Measurements from ENCODE around the gene TWIST2. TPM values are rescaled to one million over a fixed set of nuclear protein-coding genes. Genes with fewer than 3 reads are reported as not detected.

Gene TWIST2
- total RNA-seq, 1 experiment from 2014 or later, result 7.1 TPM

- H3K36me3 ChIP-seq (replicated peaks; ENCODE audit: control insufficient read depth, insufficient read depth, low read length), result no peaks in the 10 kb centered on the region
- H3K4me3 ChIP-seq (ENCODE audit: insufficient read depth, low read depth, low read length), result no peak overlapping the region
- H3K27me3 ChIP-seq (ENCODE audit: control insufficient read depth, insufficient read depth, low read length), result no peaks in the 10 kb centered on the region; the same call in 1 of the 2 replicates
- DNase-seq, result no peak
Measured at GRCh38 chr2:238857959-238858358, 10.1 kb downstream of the TWIST2 start.

DNA sequence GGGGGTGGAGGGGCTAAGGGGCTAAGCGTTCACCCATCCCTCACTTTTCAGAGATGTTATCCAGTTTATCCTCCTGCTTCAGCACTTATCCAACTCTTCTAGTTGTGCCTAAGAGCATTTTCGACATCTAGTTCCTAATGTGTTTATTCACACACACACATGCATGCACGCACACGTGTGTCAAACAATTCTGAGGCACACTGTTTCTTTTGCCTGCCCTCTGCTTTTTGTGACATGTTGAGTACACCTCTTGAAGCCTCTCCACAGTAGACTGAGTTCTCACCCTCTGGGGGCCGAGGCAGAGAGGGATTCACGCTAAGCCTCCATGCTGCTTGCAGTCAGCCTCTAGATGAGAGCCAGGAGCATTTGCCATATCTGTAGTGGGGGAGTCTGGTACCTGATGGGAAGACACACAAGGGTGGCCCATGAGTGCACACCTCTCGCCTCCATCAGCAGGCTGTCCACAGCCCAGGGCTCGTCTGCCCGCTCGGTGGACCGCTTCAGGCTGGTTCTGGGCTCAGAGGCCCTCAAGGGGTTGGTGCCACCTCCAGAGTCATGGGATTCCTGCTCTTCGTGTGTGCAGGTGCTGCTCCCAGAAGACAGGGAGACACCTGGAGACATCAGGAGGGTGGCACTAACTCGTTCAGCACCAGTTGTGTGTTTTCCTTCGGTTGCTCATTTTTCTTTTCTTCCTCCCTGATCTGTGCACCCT lies 11.9 kb downstream of the TWIST2 start:
- Histone ChIP-seq H3K27me3 (ENCODE audit: control insufficient read depth, insufficient read depth, low read length) (no peaks in the 10 kb centered on the region), H3K4me3 (ENCODE audit: insufficient read depth, low read depth, low read length) (no peak overlapping the region), H3K36me3 (replicated peaks; ENCODE audit: control insufficient read depth, insufficient read depth, low read length) (no peaks in the 10 kb centered on the region)
- DNase-seq, result no peak

DNA sequence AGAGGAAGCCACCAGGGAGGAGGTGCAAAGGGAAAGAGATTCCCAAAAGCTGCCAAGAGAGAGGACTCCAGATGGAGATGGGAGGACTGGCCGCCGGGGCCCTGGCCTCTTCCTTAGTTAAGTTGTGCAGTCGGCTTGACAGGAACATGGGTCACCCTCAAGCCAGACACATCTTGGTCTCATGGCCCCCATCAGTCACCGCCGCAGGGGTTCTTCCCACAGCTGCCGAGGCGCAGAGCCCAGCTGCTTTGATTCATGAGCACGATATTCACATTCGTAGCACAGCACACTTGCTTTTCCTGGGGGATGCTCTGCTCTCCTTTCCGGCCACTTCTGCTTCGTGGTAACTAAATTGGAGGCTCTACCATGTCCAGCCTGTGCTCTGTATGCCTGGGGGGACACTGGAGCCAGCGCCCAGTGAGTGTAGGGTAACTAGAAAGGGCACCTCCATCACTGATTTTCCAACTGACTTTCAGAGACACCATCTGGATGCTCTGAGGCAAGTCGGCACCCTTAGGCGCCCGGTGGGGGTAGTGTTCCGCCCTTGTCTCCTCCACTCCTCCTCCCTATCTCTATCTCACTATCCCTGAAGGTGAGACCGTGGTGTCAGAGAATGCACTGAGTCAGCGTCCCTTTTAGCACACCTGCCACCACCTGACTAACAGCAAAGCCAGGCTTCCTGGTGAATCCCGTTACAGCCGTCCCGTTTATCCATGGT lies 13.3 kb downstream of the TWIST2 start:
- DNase-seq, result no peak
- Histone ChIP-seq H3K4me3 (ENCODE audit: insufficient read depth, low read depth, low read length) (no peak overlapping the region), H3K27me3 (ENCODE audit: control insufficient read depth, insufficient read depth, low read length) (no peaks in the 10 kb centered on the region), H3K36me3 (replicated peaks; ENCODE audit: control insufficient read depth, insufficient read depth, low read length) (no peaks in the 10 kb centered on the region)

DNA sequence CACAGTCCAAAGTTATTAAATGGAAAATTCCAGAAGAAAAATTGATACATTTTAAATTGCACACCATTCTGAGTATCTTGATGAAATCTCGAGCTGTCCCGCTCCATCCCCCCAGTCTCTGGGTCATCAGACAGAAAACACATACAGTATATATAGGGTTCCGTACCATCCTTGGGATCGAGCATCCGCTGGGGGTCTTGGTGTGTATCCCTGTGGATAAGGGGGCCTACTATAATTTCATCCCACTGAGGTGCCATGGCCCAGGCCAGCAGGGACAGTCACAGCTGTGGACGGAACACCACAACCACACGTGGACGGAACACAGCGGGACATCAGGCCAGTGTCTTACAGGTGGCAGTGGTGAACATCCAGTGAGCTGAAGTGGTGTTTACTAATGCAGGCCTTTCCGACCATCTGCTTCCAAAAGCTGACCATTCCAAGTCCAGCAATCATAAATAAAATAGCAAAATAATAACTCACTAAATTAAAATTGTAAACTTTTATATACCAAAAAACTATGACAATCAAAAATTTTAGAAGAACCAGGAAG lies 14.0 kb downstream of the TWIST2 start:
- DNase-seq, result no peak
- Histone ChIP-seq H3K4me3 (ENCODE audit: insufficient read depth, low read depth, low read length) (no peak overlapping the region), H3K36me3 (replicated peaks; ENCODE audit: control insufficient read depth, insufficient read depth, low read length) (no peaks in the 10 kb centered on the region), H3K27me3 (ENCODE audit: control insufficient read depth, insufficient read depth, low read length) (no peaks in the 10 kb centered on the region)

- H3K36me3 ChIP-seq (replicated peaks; ENCODE audit: control insufficient read depth, insufficient read depth, low read length), result no peaks in the 10 kb centered on the region
- DNase-seq, result no peak
- no peaks in the 10 kb centered on the region for H3K27me3 ChIP-seq (ENCODE audit: control insufficient read depth, insufficient read depth, low read length)
- H3K4me3 ChIP-seq (ENCODE audit: insufficient read depth, low read depth, low read length), result no peak overlapping the region
Measured at GRCh38 chr2:238862701-238863100, 14.8 kb downstream of the TWIST2 start.

DNA sequence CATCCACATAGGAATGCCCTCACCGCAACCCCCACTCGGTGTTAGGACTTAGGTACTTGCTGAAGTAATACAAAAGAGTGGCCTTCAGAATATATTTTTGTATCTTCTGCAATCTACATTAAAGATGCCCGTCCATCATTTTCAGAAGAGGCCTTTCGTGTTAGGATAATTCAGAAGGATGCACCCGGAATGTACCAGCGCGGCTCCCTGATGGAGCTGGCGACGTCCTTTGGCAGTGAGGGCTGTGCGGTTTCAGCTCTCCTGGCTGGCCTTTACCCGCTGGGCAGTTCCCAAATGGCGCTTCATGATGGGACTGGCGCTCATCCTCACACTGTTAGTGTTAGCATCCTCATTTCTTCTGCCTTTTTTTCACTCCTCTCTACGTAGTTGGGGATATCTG lies 15.3 kb downstream of the TWIST2 start:
- no peaks in the 10 kb centered on the region for H3K27me3 ChIP-seq (ENCODE audit: control insufficient read depth, insufficient read depth, low read length)
- no peak for DNase-seq
- no peak overlapping the region for H3K4me3 ChIP-seq (ENCODE audit: insufficient read depth, low read depth, low read length)
- no peaks in the 10 kb centered on the region for H3K36me3 ChIP-seq (replicated peaks; ENCODE audit: control insufficient read depth, insufficient read depth, low read length)

DNA sequence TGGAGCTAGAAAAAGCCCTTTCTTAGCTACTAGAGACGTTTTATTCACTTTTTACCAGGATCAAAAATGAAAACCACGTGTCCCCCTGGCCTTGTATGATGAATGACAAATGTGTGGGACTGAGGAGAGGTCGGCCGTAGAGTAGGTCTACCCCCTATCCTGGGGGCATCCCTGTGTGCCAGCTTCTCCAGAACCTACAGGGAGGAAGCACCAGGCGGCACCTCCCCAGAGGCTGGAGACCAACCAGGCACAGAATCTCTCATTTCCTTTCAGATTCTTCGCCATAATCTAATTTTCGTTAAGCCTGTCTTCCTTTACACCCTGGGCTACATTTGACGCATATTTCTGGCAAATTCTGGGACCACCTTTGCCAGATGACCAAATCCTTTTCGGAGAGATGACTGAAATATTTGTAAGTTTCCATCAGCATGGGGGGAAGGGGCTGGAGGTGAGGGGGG lies 15.9 kb downstream of the TWIST2 start:
- H3K27me3 ChIP-seq (ENCODE audit: control insufficient read depth, insufficient read depth, low read length), result no peaks in the 10 kb centered on the region
- no peaks in the 10 kb centered on the region for H3K36me3 ChIP-seq (replicated peaks; ENCODE audit: control insufficient read depth, insufficient read depth, low read length)
- DNase-seq, result no peak
- no peak overlapping the region for H3K4me3 ChIP-seq (ENCODE audit: insufficient read depth, low read depth, low read length)

GRCh38 chr2:238864207-238865014 lies 16.5 kb downstream of the TWIST2 start:
- Histone ChIP-seq H3K27me3 (ENCODE audit: control insufficient read depth, insufficient read depth, low read length) (no peaks in the 10 kb centered on the region), H3K36me3 (replicated peaks; ENCODE audit: control insufficient read depth, insufficient read depth, low read length) (no peaks in the 10 kb centered on the region), H3K4me3 (ENCODE audit: insufficient read depth, low read depth, low read length) (no peak overlapping the region)
- DNase-seq, result peak; percentile 89

DNA sequence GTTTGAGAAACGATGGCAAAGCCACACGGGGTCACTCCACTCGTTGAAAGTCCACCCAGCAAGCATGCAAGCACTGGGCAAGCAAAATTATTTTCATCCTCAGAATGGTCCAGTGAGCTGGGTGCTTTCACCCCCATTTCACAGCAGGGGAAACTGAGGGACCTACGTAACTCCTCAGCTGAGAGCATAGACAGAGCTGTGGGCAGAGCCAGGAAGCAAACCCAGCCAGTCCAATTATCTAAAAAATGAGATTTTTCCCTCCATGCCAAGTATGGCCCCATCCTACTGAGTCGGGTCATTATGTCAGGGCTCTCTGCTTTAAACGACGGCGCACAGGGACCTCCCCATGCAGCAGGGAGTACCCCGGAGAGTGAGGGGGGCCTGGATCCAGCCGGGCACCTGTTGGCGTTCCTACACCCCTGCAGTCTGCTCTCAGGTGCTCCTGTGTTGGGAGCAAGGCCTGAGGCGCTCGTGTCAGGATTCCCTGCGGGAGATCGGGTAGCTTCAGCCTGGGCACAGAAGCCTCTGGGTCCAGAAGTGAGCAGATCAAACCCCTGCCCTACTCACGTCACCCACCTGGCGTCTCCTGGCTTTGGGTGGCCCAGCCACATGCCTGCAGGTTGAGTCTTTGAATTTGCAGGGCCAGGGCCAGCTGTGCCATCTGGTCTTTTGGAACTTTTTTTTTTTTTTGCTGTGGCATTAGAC lies 17.3 kb downstream of the TWIST2 start:
- no peak overlapping the region for H3K4me3 ChIP-seq (ENCODE audit: insufficient read depth, low read depth, low read length)
- H3K36me3 ChIP-seq (replicated peaks; ENCODE audit: control insufficient read depth, insufficient read depth, low read length), result no peaks in the 10 kb centered on the region
- no peak for DNase-seq
- no peaks in the 10 kb centered on the region for H3K27me3 ChIP-seq (ENCODE audit: control insufficient read depth, insufficient read depth, low read length)

GRCh38 chr2:238865744-238866355 lies 18.0 kb downstream of the TWIST2 start:
- H3K27me3 ChIP-seq (ENCODE audit: control insufficient read depth, insufficient read depth, low read length), result no peaks in the 10 kb centered on the region
- H3K4me3 ChIP-seq (ENCODE audit: insufficient read depth, low read depth, low read length), result no peak overlapping the region
- H3K36me3 ChIP-seq (replicated peaks; ENCODE audit: control insufficient read depth, insufficient read depth, low read length), result no peaks in the 10 kb centered on the region
- DNase-seq, result no peak

GRCh38 chr2:238866656-238867277 lies 18.9 kb downstream of the TWIST2 start:
- no peak for DNase-seq

GRCh38 chr2:238868067-238868524 lies 20.2 kb downstream of the TWIST2 start:
- peak; percentile 62 for DNase-seq
- H3K4me3 ChIP-seq (ENCODE audit: insufficient read depth, low read depth, low read length), result no peak overlapping the region

More at GRCh38 chr2:238866656-238867277, 18.9 kb downstream of the TWIST2 start:
- H3K36me3 ChIP-seq (replicated peaks; ENCODE audit: control insufficient read depth, insufficient read depth, low read length), result no peaks in the 10 kb centered on the region
- no peak overlapping the region for H3K4me3 ChIP-seq (ENCODE audit: insufficient read depth, low read depth, low read length)
- no peaks in the 10 kb centered on the region for H3K27me3 ChIP-seq (ENCODE audit: control insufficient read depth, insufficient read depth, low read length)

DNA sequence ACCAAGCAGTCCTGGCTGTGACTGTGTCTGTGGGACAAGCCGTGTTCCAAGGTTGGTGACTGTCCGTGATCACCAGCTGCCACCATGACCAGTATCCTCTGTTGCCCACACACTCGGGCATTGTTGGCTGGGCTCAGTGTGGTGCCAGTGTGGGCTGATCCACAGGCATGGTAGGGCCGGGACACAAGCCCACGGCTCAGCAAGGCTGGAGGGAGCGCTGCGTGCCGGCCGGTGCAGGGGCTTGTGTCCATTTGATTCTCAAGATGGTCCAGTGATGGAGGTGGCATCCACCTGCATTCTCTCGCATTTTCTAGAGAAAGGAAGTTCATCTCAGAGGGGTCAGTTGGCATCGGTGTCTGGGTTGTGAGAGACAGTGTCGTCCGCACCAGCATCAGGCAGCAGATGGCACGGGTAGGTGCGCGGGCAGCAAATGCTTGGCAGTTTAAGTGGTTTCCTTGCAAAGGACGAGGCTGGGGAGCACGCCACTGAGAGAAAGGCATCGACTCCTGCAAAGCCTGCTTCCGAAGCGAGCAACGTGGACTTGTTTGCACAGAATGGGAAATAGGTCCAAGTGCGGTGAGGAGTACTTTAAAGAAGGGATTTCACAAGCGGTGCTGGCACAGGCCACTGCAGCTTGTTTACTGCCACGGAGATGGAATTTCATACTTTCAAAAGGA lies 20.9 kb downstream of the TWIST2 start:
- Histone ChIP-seq H3K27me3 (ENCODE audit: control insufficient read depth, insufficient read depth, low read length) (no peaks in the 10 kb centered on the region), H3K36me3 (replicated peaks; ENCODE audit: control insufficient read depth, insufficient read depth, low read length) (no peaks in the 10 kb centered on the region), H3K4me3 (ENCODE audit: insufficient read depth, low read depth, low read length) (no peak overlapping the region)
- no peak for DNase-seq

More at GRCh38 chr2:238868067-238868524, 20.2 kb downstream of the TWIST2 start:
- no peaks in the 10 kb centered on the region for H3K36me3 ChIP-seq (replicated peaks; ENCODE audit: control insufficient read depth, insufficient read depth, low read length)
- no peaks in the 10 kb centered on the region for H3K27me3 ChIP-seq (ENCODE audit: control insufficient read depth, insufficient read depth, low read length)
